ENCODE results near the gene OPA3. TPM values are rescaled to one million over a fixed set of nuclear protein-coding genes. Genes with fewer than 3 reads are reported as not detected.

OPA3 gene
- total RNA-seq, 1 experiment from 2014 or later: 11.1 TPM

GRCh38 chr19:45478454-45479238, 106.0 kb downstream of the OPA3 start (continued):
- TF ChIP-seq TCF7L2 (IDR thresholded peaks at IDR 0.05; ENCODE audit: borderline replicate concordance, extremely low read depth, insufficient read depth, insufficient read length) (peak; percentile 14), ATF3 (IDR thresholded peaks at IDR 0.05) (no peak; the same call in 1 of the 2 replicates), ELF1 (IDR thresholded peaks at IDR 0.05; ENCODE audit: borderline replicate concordance, low read depth) (no peak), REST (IDR thresholded peaks at IDR 0.05; ENCODE audit: low read depth) (no peak), ZFX (IDR thresholded peaks at IDR 0.05) (no peak), SRF (IDR thresholded peaks at IDR 0.05; ENCODE audit: low read depth) (peak; percentile 49; the same call in 1 of the 2 replicates)

GRCh38 chr19:45477713-45478453, 106.7 kb downstream of the OPA3 start:
- BruUV-seq (replicated peaks): no TSS peak
- H3K9me2 ChIP-seq (ENCODE audit: insufficient read depth): no peaks in the 10 kb centered on the region
- POLR2A ChIA-PET: interaction anchor here (1.5 to 3.1 kb wide), 6 partner anchors 10 to 75 kb away, joined by 5 to 43 read pairs (median 12); partner anchors contain the start of gene FOSB

More at GRCh38 chr19:45477713-45478453, 106.7 kb downstream of the OPA3 start:
- Histone ChIP-seq H3K27ac (ENCODE audit: low read depth, low read length) (peak overlapping the region; percentile 71), H4K20me1 (ENCODE audit: insufficient read depth) (no peaks in the 10 kb centered on the region), H3K4me1 (ENCODE audit: control insufficient read depth in 1 of 2, insufficient read depth in 2 of 2, low read length in 2 of 2) (peaks cover 5 to 22% of the 10 kb centered on the region in 2 experiments; a peak in 3 of 4 replicates), H3K9me3 (ENCODE audit: control insufficient read depth in 1 of 2, insufficient read depth in 1 of 2, low read depth in 1 of 2, low read length in 2 of 2) (no peaks in the 10 kb centered on the region), H3K9ac (ENCODE audit: low read length) (peak overlapping the region; percentile 67), H2AFZ (ENCODE audit: low read depth, low read length, poor library complexity, severe bottlenecking) (no peak overlapping the region), H3K36me3 (ENCODE audit: control insufficient read depth in 1 of 2, insufficient read depth in 2 of 2, low read length in 2 of 2) (no peaks in the 10 kb centered on the region), H3K4me2 (ENCODE audit: low read length) (peak overlapping the region; percentile 85), H3K4me3 (replicated peaks in 1 of 2; ENCODE audit: low read depth in 1 of 2, low read length in 2 of 2) (peak overlapping the region; percentile 22 to 53), H3K79me2 (ENCODE audit: insufficient read depth, low read length) (no peaks in the 10 kb centered on the region), H3K27me3 (ENCODE audit: insufficient read depth, low read length) (no peaks in the 10 kb centered on the region)
- RAD21 ChIA-PET (ENCODE audit: low non-redundant PET in 1 of 2, low total read pairs in 2 of 2, uncharacterized antibody in 2 of 2, unreplicated experiment in 2 of 2): interaction anchor here (0.5 to 3.0 kb wide), 13 partner anchors 9 to 283 kb away, joined by 3 to 40 read pairs (median 5); partner anchors contain the start of gene FOSB (in 2 of the 2)
- TF ChIP-seq CBX3 (IDR thresholded peaks at IDR 0.05; ENCODE audit: low read depth): no peak
- no peak for TF ChIP-seq EZH2phosphoT487 (IDR thresholded peaks at IDR 0.05; ENCODE audit: borderline replicate concordance)
- ATAC-seq: peak; percentile 26
- intact Hi-C loops (cut with micrococcal nuclease): loop anchor here (1.0 kb wide), 3 partner anchors 39 to 73 kb away; partner anchors contain the start of gene PPP1R13L
- CTCF ChIA-PET: interaction anchor here (0.6 to 7.5 kb wide), 20 partner anchors 10 to 300 kb away, joined by 3 to 189 read pairs (median 5); partner anchors contain the start of genes FOSB, OPA3, PPP1R13L and TRAPPC6A
- DNase-seq (ENCODE audit: low read depth, low spot score): no peak

Other genes with a start within 250 kb of the OPA3 start
- 22.8 TPM for gene KLC3, start 244.1 kb downstream of the OPA3 start, total RNA-seq (2021; ENCODE audit: unreplicated experiment)
- 58.9 TPM for gene ERCC2, start 214.2 kb downstream of the OPA3 start, total RNA-seq (2021; ENCODE audit: unreplicated experiment)
- 89.1 TPM for gene PPP1R13L, start 179.7 kb downstream of the OPA3 start, total RNA-seq (2021; ENCODE audit: unreplicated experiment)
- 30.5 TPM for gene POLR1G, start 178.2 kb downstream of the OPA3 start, total RNA-seq (2021; ENCODE audit: unreplicated experiment)
- gene ERCC1, start 160.9 kb downstream of the OPA3 start, total RNA-seq (2021; ENCODE audit: unreplicated experiment): 103 TPM
- 12.6 TPM for gene FOSB, start 116.8 kb downstream of the OPA3 start, total RNA-seq (2021; ENCODE audit: unreplicated experiment)
- 21.7 TPM for gene RTN2, start 87.8 kb downstream of the OPA3 start, total RNA-seq (2021; ENCODE audit: unreplicated experiment)
- 5.2 TPM for gene PPM1N, start 86.4 kb downstream of the OPA3 start, total RNA-seq (2021; ENCODE audit: unreplicated experiment)
- 152 TPM for gene VASP, start 77.3 kb downstream of the OPA3 start, total RNA-seq (2021; ENCODE audit: unreplicated experiment)
- gene GPR4, start 17.4 kb upstream of the OPA3 start, total RNA-seq (2021; ENCODE audit: unreplicated experiment): 0.10 TPM
- gene EML2, start 54.6 kb upstream of the OPA3 start, total RNA-seq (2021; ENCODE audit: unreplicated experiment): 131 TPM
- gene GIPR, start 83.4 kb upstream of the OPA3 start, total RNA-seq (2021; ENCODE audit: unreplicated experiment): 14.1 TPM
- 927 TPM for gene SNRPD2, start 107.2 kb upstream of the OPA3 start, total RNA-seq (2021; ENCODE audit: unreplicated experiment)
- 19.5 TPM for gene QPCTL, start 107.9 kb upstream of the OPA3 start, total RNA-seq (2021; ENCODE audit: unreplicated experiment)
- 31.7 TPM for gene FBXO46, start 146.1 kb upstream of the OPA3 start, total RNA-seq (2021; ENCODE audit: unreplicated experiment)
- gene MEIOSIN, start 148.6 kb upstream of the OPA3 start, total RNA-seq (2021; ENCODE audit: unreplicated experiment): 2.1 TPM
- gene SIX5, start 184.4 kb upstream of the OPA3 start, total RNA-seq (2021; ENCODE audit: unreplicated experiment): 18.3 TPM
- gene DMPK, start 197.7 kb upstream of the OPA3 start, total RNA-seq (2021; ENCODE audit: unreplicated experiment): 52.5 TPM
- 56.8 TPM for gene DMWD, start 208.0 kb upstream of the OPA3 start, total RNA-seq (2021; ENCODE audit: unreplicated experiment)
- gene RSPH6A, start 230.5 kb upstream of the OPA3 start, total RNA-seq (2021; ENCODE audit: unreplicated experiment): 0.57 TPM